ENCODE measurements around the gene ASAP2. TPM values are rescaled to one million over a fixed set of nuclear protein-coding genes. Genes with fewer than 3 reads are reported as not detected.

Gene ASAP2
- total and polyA plus RNA-seq, 2 donors (not counting 1 experiment from before 2014, with no cell fraction given): 0.04 TPM; not detected in 1

DNA sequence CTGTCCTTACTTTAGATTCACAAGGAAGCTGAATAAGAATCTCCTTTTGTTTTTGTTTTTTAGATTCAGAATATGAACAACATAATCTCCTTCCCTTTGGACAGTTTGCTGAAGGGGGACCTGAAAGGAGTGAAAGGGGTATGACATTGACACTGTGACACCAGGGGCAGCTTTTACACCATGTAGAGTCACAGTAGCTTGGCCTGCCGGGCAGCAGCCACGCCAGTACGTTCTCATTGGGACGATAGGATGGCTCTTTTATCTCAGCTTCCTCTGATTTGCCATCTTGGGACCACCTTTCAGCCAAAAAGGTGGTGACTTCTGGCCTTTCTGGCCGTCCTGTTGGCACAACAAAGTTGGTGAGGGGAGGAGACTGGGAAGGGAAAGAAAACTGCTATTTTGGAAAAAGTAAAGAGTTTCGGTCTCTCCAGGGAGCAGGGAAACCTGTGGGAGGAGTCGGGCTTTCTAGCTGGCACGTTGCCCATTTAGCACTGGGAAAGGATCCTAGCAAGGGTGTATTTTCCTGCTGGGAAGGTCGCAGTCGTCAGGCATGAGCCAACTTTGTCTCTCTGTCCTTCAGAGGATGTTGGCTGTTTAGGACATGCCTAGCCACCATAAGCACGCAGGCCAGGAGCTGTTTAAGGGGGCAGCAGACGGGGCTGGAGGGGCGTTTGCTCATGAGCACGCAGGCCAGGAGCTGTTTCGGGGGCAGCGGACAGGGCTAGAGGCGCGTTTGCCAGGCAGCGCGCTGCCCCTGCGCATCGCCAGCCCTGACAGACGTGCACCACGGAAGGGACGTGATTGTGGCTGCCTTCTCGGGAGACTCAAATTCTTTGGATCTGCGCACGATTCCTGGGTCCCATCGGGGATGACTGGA is 112.1 kb downstream of the ASAP2 start:
- whole genome bisulfite sequencing (ENCODE audit: insufficient coverage): 93% methylated on average over 29 of the region's 29 CpGs
- POLR2A ChIA-PET: no interaction called here

More for the DNA sequence above, 112.1 kb downstream of the ASAP2 start:
- Histone ChIP-seq H3K36me3 (replicated peaks in 1 of 2; ENCODE audit: control extremely low read depth in 1 of 2, control insufficient read depth in 1 of 2, extremely low read depth in 1 of 2, insufficient read depth in 2 of 2, low read length in 1 of 2) (no peaks in the 10 kb centered on the region), H3K4me2 (replicated peaks; ENCODE audit: low read depth, low read length, poor library complexity, severe bottlenecking) (no peak overlapping the region), H3K9me3 (ENCODE audit: control extremely low read depth in 1 of 3, control insufficient read depth in 2 of 3, insufficient read depth in 1 of 3, low read length in 2 of 3) (peaks cover 0 to 2% (median 0%) of the 10 kb centered on the region in 3 donors), H3K79me2 (ENCODE audit: control insufficient read depth, insufficient read depth, low read length) (no peaks in the 10 kb centered on the region), H3K4me3 (ENCODE audit: control extremely low read depth in 1 of 5, extremely low read depth in 1 of 5, insufficient read depth in 1 of 5, low read depth in 2 of 5, low read length in 4 of 5) (no peak overlapping the region), H3K27me3 (replicated peaks in 1 of 4; ENCODE audit: control extremely low read depth in 1 of 4, control insufficient read depth in 3 of 4, insufficient read depth in 4 of 4, low read length in 3 of 4) (no peaks in the 10 kb centered on the region), H3K27ac (ENCODE audit: low read length in 2 of 2) (no peak overlapping the region), H2AFZ (ENCODE audit: insufficient read depth, low read depth, low read length, poor library complexity, severe bottlenecking) (no peak overlapping the region), H3K9ac (ENCODE audit: low read length) (no peak overlapping the region), H3K4me1 (ENCODE audit: control insufficient read depth in 2 of 2, insufficient read depth in 2 of 2, low read length in 2 of 2) (peaks cover 0 to 4% of the 10 kb centered on the region in 2 donors), H4K20me1 (ENCODE audit: control insufficient read depth, insufficient read depth, low read length, poor library complexity, severe bottlenecking) (no peaks in the 10 kb centered on the region)
- TF ChIP-seq CTCF (IDR thresholded peaks at IDR 0.05) (no peak), EZH2 (IDR thresholded peaks at IDR 0.05; ENCODE audit: borderline replicate concordance, insufficient read depth, low read depth, low read length, poor library complexity, severe bottlenecking) (no peak)
- ATAC-seq (ENCODE audit: low read depth) (no peak), DNase-seq (no peak)
- no peak overlapping the region for H3K27ac Mint-ChIP-seq
- no peaks in the 10 kb centered on the region for H3K9me3 Mint-ChIP-seq (ENCODE audit: insufficient read depth)
- CTCF ChIA-PET: no interaction called here
- peaks cover 11% of the 10 kb centered on the region for H3K27me3 Mint-ChIP-seq
- H3K4me3 Mint-ChIP-seq: no peak overlapping the region
- intact Hi-C loops (cut with micrococcal nuclease): no loop called here
- no peaks in the 10 kb centered on the region for H3K4me1 Mint-ChIP-seq
